Fibroblast of lung (primary cell): ENCODE results near the gene JAKMIP1. TPM values are rescaled to one million over a fixed set of nuclear protein-coding genes. Genes with fewer than 3 reads are reported as not detected.

Experiments
- DNase-seq, 2 donors: peaks; one replicate each; pipeline versions ENCODE4 v3.0.0 to v3.0.0-alpha.2; 2010; ENCODE audit warnings: low read depth in 2 of 2
- H2AFZ ChIP-seq: 2 replicates; pipeline ENCODE4 v1.5.1; 2012; ENCODE audit warnings: low read length, control low read depth, inconsistent platforms
- H3K27ac ChIP-seq: 2 replicates; pipeline ENCODE4 v1.5.1; 2011; ENCODE audit warnings: low read length, control low read depth; ENCODE audit not compliant: insufficient read depth
- H3K27me3 ChIP-seq: 2 replicates; pipeline ENCODE4 v1.5.1; 2011; ENCODE audit warnings: mild to moderate bottlenecking, low read length; ENCODE audit not compliant: control insufficient read depth, insufficient read depth
- H3K36me3 ChIP-seq: 2 replicates; pipeline ENCODE4 v1.5.1; 2011; ENCODE audit warnings: low read length; ENCODE audit not compliant: control insufficient read depth, insufficient read depth
- H3K4me1 ChIP-seq: 2 replicates; pipeline ENCODE4 v1.5.1; 2011; ENCODE audit warnings: low read length; ENCODE audit not compliant: control insufficient read depth, insufficient read depth; ENCODE audit errors: extremely low read depth
- H3K4me2 ChIP-seq: 2 replicates; pipeline ENCODE4 v1.5.1; 2011; ENCODE audit warnings: low read length, control low read depth; ENCODE audit not compliant: insufficient read depth; ENCODE audit errors: extremely low read depth
- H3K4me3 ChIP-seq, 4 experiments: fragments of 200-600 bp in 1 of 4; sonication (generic) in 1 of 4; replicated peaks in 1 of 4; 2 replicates each; pipeline ENCODE4 v1.5.1; 2011 to 2016; ENCODE audit warnings: low read length in 4 of 4, low read depth in 3 of 4, mild to moderate bottlenecking in 3 of 4, control low read depth in 2 of 4, inconsistent platforms in 1 of 4, mixed read lengths in 1 of 4; ENCODE audit not compliant: insufficient read depth in 1 of 4; ENCODE audit errors: control extremely low read depth in 1 of 4
- H3K79me2 ChIP-seq: 2 replicates; pipeline ENCODE4 v1.5.1; 2012; ENCODE audit warnings: mild to moderate bottlenecking, low read length, inconsistent platforms; ENCODE audit not compliant: control insufficient read depth, insufficient read depth
- H3K9ac ChIP-seq: 2 replicates; pipeline ENCODE4 v1.5.1; 2011; ENCODE audit warnings: mild to moderate bottlenecking, low read length, control low read depth; ENCODE audit not compliant: insufficient read depth
- H3K9me3 ChIP-seq: 2 replicates; pipeline ENCODE4 v1.5.1; 2012; ENCODE audit warnings: low read depth, low read length; ENCODE audit not compliant: control insufficient read depth, insufficient read depth
- H4K20me1 ChIP-seq: 2 replicates; pipeline ENCODE4 v1.5.1; 2011; ENCODE audit warnings: low read length; ENCODE audit not compliant: control insufficient read depth, insufficient read depth; ENCODE audit errors: extremely low read depth
- EZH2 ChIP-seq: IDR thresholded peaks from 2 replicates; pipeline ENCODE4 v1.5.1; 2012; ENCODE audit warnings: low read length, control low read depth, mild to moderate bottlenecking; ENCODE audit errors: missing control alignments
- polyA plus RNA-seq, 2 donors: library from polyadenylated mRNA; depleted of rRNA in 1 of 2; stranded (reverse) in 1 of 2; unstranded in 1 of 2; fragments of >200 nt; gene quantifications; 2 replicates each; pipeline ENCODE4 v1.2.1, GENCODE V29; 2011 to 2012; ENCODE audit warnings: missing spikeins in 1 of 2
- total RNA-seq: library from RNA; depleted of rRNA; stranded (reverse); fragments of >200 nt; gene quantifications from 2 replicates; pipeline ENCODE4 v1.2.1, GENCODE V29; 2014
- TF ChIP-seq, protein P1 (sequence below), 2 donors: IDR thresholded peaks in 1 of 2; conservative IDR thresholded peaks in 1 of 2; 1 replicate in 1 of 2; 2 replicates in 1 of 2; pipeline ENCODE4 v1.5.1; 2011 to 2012; ENCODE audit warnings: low read length in 2 of 2, control low read depth in 1 of 2, inconsistent platforms in 1 of 2, low read depth in 1 of 2, mild to moderate bottlenecking in 1 of 2

JAKMIP1 gene
- total and polyA plus RNA-seq, 2 donors (not counting 1 experiment from before 2014, with no cell fraction given) = not detected

DNA sequence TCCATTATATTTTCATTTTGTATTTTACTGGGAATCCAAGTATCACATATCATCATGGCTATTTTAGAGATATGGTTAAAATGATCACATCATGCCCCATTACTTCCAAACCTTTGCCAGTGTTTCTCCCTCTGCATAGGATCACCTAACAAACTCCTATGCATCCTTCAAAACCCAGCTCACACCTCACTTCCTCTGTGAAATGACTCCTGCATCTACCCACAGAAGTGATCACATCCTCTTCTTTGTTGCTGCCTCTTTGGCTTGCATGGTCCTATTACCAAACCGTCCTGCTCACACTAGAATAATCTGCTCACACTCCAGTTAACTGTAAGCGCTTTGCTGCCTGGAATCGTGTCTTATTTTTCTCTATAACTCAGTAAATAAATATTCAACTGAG lies 107.4 kb downstream of the JAKMIP1 start:
- DNase-seq = no peak
- H4K20me1 ChIP-seq = no peaks in the 10 kb centered on the region
- TF ChIP-seq EZH2 = no peak
- TF ChIP-seq, protein P1, sequence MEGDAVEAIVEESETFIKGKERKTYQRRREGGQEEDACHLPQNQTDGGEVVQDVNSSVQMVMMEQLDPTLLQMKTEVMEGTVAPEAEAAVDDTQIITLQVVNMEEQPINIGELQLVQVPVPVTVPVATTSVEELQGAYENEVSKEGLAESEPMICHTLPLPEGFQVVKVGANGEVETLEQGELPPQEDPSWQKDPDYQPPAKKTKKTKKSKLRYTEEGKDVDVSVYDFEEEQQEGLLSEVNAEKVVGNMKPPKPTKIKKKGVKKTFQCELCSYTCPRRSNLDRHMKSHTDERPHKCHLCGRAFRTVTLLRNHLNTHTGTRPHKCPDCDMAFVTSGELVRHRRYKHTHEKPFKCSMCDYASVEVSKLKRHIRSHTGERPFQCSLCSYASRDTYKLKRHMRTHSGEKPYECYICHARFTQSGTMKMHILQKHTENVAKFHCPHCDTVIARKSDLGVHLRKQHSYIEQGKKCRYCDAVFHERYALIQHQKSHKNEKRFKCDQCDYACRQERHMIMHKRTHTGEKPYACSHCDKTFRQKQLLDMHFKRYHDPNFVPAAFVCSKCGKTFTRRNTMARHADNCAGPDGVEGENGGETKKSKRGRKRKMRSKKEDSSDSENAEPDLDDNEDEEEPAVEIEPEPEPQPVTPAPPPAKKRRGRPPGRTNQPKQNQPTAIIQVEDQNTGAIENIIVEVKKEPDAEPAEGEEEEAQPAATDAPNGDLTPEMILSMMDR (conservative IDR thresholded peaks at IDR 0.05 in 1 of 2, IDR thresholded peaks at IDR 0.05 in 1 of 2; ENCODE audit: low read depth in 1 of 2, low read length in 2 of 2) = no peak
- no peaks in the 10 kb centered on the region for H3K4me1 ChIP-seq
- no peaks in the 10 kb centered on the region for H3K27me3 ChIP-seq
- no peaks in the 10 kb centered on the region for H3K36me3 ChIP-seq
- no peak overlapping the region for H3K9ac ChIP-seq
- no peak overlapping the region for H3K4me2 ChIP-seq
- no peaks in the 10 kb centered on the region for H3K9me3 ChIP-seq
- no peak overlapping the region for H3K4me3 ChIP-seq
- H3K27ac ChIP-seq = no peak overlapping the region
- no peaks in the 10 kb centered on the region for H3K79me2 ChIP-seq
- H2AFZ ChIP-seq = no peak overlapping the region

DNA sequence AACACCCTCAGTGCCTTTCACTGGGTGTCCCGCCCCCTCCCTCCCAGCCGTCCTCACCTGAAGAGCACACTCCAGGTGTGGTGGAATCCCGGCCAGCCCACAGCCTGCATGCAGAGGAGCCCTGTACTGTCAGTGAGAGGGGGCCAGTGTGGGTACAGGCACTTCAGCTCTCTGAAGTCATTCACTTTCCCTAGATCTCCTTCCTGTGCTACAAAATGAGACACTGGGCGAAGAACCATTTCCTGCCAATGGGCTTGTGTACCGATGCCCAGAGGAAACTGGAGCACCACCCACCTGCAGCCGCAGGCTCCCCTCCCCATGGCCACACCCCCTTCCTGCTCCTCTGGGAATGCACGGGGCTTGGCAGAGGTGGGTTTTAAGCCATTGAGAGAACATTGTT lies 108.2 kb downstream of the JAKMIP1 start:
- no peaks in the 10 kb centered on the region for H3K9me3 ChIP-seq
- H3K27me3 ChIP-seq = no peaks in the 10 kb centered on the region
- H4K20me1 ChIP-seq = no peaks in the 10 kb centered on the region
- H3K79me2 ChIP-seq = no peaks in the 10 kb centered on the region
- no peak overlapping the region for H3K9ac ChIP-seq
- TF ChIP-seq EZH2 = no peak
- TF ChIP-seq, protein P1 (conservative IDR thresholded peaks at IDR 0.05 in 1 of 2, IDR thresholded peaks at IDR 0.05 in 1 of 2; ENCODE audit: low read depth in 1 of 2, low read length in 2 of 2) = no peak
- no peaks in the 10 kb centered on the region for H3K4me1 ChIP-seq
- no peaks in the 10 kb centered on the region for H3K36me3 ChIP-seq
- no peak overlapping the region for H2AFZ ChIP-seq
- DNase-seq = no peak
- no peak overlapping the region for H3K4me2 ChIP-seq
- no peak overlapping the region for H3K27ac ChIP-seq
- no peak overlapping the region for H3K4me3 ChIP-seq

DNA sequence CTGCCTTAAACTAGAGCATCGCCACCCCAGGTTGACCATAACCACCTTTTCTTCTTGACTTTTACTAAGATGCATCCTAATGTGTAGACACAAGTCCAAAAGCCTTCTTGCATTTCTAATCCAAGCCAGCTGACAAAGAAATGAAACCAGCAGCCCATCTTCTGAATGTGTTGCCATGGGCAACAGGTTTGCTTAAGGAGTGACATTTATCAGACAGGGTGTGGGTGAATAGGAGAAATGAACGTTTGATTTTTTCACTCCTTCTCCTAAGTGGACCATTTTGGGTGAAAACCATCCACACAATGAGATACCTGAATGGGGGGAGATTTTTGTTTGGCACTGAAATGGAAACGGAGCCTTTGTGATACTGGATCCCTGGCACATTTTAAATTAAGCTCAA lies 109.4 kb downstream of the JAKMIP1 start:
- no peak overlapping the region for H3K4me3 ChIP-seq
- no peaks in the 10 kb centered on the region for H3K79me2 ChIP-seq
- no peak overlapping the region for H3K27ac ChIP-seq
- H3K9ac ChIP-seq = no peak overlapping the region
- no peak overlapping the region for H2AFZ ChIP-seq
- H3K27me3 ChIP-seq = no peaks in the 10 kb centered on the region
- DNase-seq = no peak
- H3K4me2 ChIP-seq = no peak overlapping the region
- H4K20me1 ChIP-seq = no peaks in the 10 kb centered on the region
- H3K9me3 ChIP-seq = no peaks in the 10 kb centered on the region
- no peaks in the 10 kb centered on the region for H3K4me1 ChIP-seq
- H3K36me3 ChIP-seq = no peaks in the 10 kb centered on the region
- TF ChIP-seq, protein P1 (conservative IDR thresholded peaks at IDR 0.05 in 1 of 2, IDR thresholded peaks at IDR 0.05 in 1 of 2; ENCODE audit: low read depth in 1 of 2, low read length in 2 of 2) = no peak
- TF ChIP-seq EZH2 = no peak
